GM13976 (cell line): Measurements from ENCODE around the gene PIP4K2A.

Source experiments
- DNase-seq: peaks from one replicate; pipeline ENCODE4 v3.0.0; 2012; ENCODE audit warnings: low spot score
- CTCF ChIP-seq: IDR thresholded peaks from 2 replicates; pipeline ENCODE4 v1.5.1; 2012; ENCODE audit warnings: borderline replicate concordance, mild to moderate bottlenecking; ENCODE audit not compliant: insufficient read depth; ENCODE audit errors: extremely low read depth, missing control alignments, control extremely low read depth
- in situ Hi-C: fragments of 300-500 bp; cut with MboI; formaldehyde crosslinking; loops from one replicate; pipeline ENCODE4 v1.12.0; 2022; ENCODE audit warnings: low sequenced_read_pairs, mixed read lengths, inconsistent platforms; ENCODE audit not compliant: unreplicated experiment

Gene PIP4K2A

GRCh38 chr10:22705527-22705926, 8.9 kb downstream of the PIP4K2A start:
- in situ Hi-C loops = no loop called here
- DNase-seq = no peak
- no peak for TF ChIP-seq CTCF

- in situ Hi-C loops = no loop called here
- no peak for TF ChIP-seq CTCF
Observed at GRCh38 chr10:22704942-22705341, 9.4 kb downstream of the PIP4K2A start.

GRCh38 chr10:22704471-22704911, 9.9 kb downstream of the PIP4K2A start:
- no peak for TF ChIP-seq CTCF
- in situ Hi-C loops = no loop called here
- DNase-seq = no peak

More at GRCh38 chr10:22704942-22705341, 9.4 kb downstream of the PIP4K2A start:
- DNase-seq = no peak

- DNase-seq = no peak
- in situ Hi-C loops = no loop called here
- TF ChIP-seq CTCF = no peak
Observed at GRCh38 chr10:22702348-22702747, 12.0 kb downstream of the PIP4K2A start.

GRCh38 chr10:22701132-22701826, 13.1 kb downstream of the PIP4K2A start:
- DNase-seq = no peak
- no peak for TF ChIP-seq CTCF
- in situ Hi-C loops = no loop called here

GRCh38 chr10:22700489-22700888, 13.9 kb downstream of the PIP4K2A start:
- no peak for DNase-seq
- TF ChIP-seq CTCF = no peak
- in situ Hi-C loops = no loop called here
